ENCODE results near the gene AMMECR1. TPM values are rescaled to one million over a fixed set of nuclear protein-coding genes. Genes with fewer than 3 reads are reported as not detected.

AMMECR1 gene
- total RNA-seq, 1 experiment from 2014 or later = 23.0 TPM

DNA sequence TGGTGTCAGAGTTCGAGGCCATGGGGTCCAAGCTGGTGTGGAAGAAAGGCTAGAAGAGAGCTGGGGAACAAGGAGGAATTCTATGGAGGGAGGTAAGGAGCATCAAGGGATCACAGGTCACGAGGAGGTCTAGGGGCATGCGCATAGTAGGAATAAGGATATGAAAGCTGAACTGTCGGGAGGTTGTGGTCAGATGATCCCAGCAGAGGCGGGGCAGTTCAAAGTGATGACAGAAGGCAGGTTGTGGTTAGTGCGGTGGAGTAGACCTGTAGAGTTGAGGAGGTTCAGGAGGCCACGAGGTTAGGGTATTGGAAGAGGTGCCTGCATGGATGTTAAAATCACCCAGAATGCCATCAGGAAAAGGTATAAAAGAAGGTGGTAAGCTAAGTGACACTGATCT, 158.7 kb downstream of the AMMECR1 start:
- H3K36me3 Mint-ChIP-seq (ENCODE audit: insufficient read depth, unreplicated experiment) = peaks cover 6% of the 10 kb centered on the region
- H3K4me3 Mint-ChIP-seq (ENCODE audit: unreplicated experiment) = no peak overlapping the region
- peaks cover 7% of the 10 kb centered on the region for H3K4me1 Mint-ChIP-seq (ENCODE audit: low read depth, unreplicated experiment)
- BruUV-seq (replicated peaks) = no TSS peak
- H3K27me3 Mint-ChIP-seq (ENCODE audit: insufficient read depth, unreplicated experiment) = no peaks in the 10 kb centered on the region
- no peaks in the 10 kb centered on the region for H3K4me1 ChIP-seq
- ChIA-PET CTCF (interaction anchor here (0.9 to 1.8 kb wide), 2 partner anchors 252 to 254 kb away, joined by 3 to 6 read pairs; no protein-coding TSS in a partner anchor), POLR2A (no interaction called here)
- no peaks in the 10 kb centered on the region for H3K36me3 ChIP-seq (ENCODE audit: control insufficient read depth, insufficient read depth, low read length)
- no peak for DNase-seq
- no peaks in the 10 kb centered on the region for H3K9me3 ChIP-seq
- H3K27me3 ChIP-seq (replicated peaks; ENCODE audit: control insufficient read depth, insufficient read depth, low read length) = no peaks in the 10 kb centered on the region
- TF ChIP-seq, protein P1, sequence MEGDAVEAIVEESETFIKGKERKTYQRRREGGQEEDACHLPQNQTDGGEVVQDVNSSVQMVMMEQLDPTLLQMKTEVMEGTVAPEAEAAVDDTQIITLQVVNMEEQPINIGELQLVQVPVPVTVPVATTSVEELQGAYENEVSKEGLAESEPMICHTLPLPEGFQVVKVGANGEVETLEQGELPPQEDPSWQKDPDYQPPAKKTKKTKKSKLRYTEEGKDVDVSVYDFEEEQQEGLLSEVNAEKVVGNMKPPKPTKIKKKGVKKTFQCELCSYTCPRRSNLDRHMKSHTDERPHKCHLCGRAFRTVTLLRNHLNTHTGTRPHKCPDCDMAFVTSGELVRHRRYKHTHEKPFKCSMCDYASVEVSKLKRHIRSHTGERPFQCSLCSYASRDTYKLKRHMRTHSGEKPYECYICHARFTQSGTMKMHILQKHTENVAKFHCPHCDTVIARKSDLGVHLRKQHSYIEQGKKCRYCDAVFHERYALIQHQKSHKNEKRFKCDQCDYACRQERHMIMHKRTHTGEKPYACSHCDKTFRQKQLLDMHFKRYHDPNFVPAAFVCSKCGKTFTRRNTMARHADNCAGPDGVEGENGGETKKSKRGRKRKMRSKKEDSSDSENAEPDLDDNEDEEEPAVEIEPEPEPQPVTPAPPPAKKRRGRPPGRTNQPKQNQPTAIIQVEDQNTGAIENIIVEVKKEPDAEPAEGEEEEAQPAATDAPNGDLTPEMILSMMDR (IDR thresholded peaks at IDR 0.05; ENCODE audit: insufficient read depth in 1 of 2, low read depth in 1 of 2, low read length in 1 of 2, severe bottlenecking in 1 of 2, unreplicated experiment in 1 of 2) = no peak
- no peaks in the 10 kb centered on the region for H3K9me3 Mint-ChIP-seq (ENCODE audit: unreplicated experiment)
- H3K27ac Mint-ChIP-seq (ENCODE audit: unreplicated experiment) = no peak overlapping the region
- intact Hi-C loops (cut with micrococcal nuclease; ENCODE audit: unreplicated experiment) = no loop called here
- no peak overlapping the region for H3K4me3 ChIP-seq (ENCODE audit: low read depth, low read length)

DNA sequence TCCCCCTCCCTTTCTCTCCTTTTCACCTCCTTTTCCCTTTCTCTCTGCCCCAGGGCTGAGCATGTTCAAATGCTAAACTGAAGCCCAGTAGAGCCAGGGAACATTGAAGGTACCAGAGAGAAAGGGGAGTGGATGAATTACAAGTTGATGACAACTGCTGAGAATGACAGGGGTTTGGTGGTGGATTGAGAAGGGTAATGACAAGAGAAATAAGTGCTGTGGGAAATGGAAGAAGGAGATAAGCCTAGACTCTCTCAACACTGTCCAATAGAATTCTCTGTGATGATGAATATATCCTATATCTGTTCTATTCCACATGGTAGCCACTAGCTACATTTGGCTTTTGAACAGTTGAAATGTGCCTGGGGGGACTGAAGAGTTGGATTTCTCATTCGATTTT, 160.4 kb downstream of the AMMECR1 start:
- Mint-ChIP-seq H3K27ac (ENCODE audit: unreplicated experiment) (no peak overlapping the region), H3K4me1 (ENCODE audit: low read depth, unreplicated experiment) (peaks cover 7% of the 10 kb centered on the region), H3K4me3 (ENCODE audit: unreplicated experiment) (no peak overlapping the region), H3K27me3 (ENCODE audit: insufficient read depth, unreplicated experiment) (no peaks in the 10 kb centered on the region), H3K36me3 (ENCODE audit: insufficient read depth, unreplicated experiment) (peaks cover 12% of the 10 kb centered on the region), H3K9me3 (ENCODE audit: unreplicated experiment) (no peaks in the 10 kb centered on the region)
- Histone ChIP-seq H3K4me1 (no peaks in the 10 kb centered on the region), H3K4me3 (ENCODE audit: low read depth, low read length) (no peak overlapping the region), H3K9me3 (no peaks in the 10 kb centered on the region), H3K27me3 (replicated peaks; ENCODE audit: control insufficient read depth, insufficient read depth, low read length) (no peaks in the 10 kb centered on the region), H3K36me3 (ENCODE audit: control insufficient read depth, insufficient read depth, low read length) (no peaks in the 10 kb centered on the region)
- no peak for DNase-seq
- TF ChIP-seq, protein P1 (IDR thresholded peaks at IDR 0.05; ENCODE audit: insufficient read depth in 1 of 2, low read depth in 1 of 2, low read length in 1 of 2, severe bottlenecking in 1 of 2, unreplicated experiment in 1 of 2) = no peak
- intact Hi-C loops (cut with micrococcal nuclease; ENCODE audit: unreplicated experiment) = no loop called here
- ChIA-PET POLR2A (no interaction called here), CTCF (no interaction called here)
- no TSS peak for BruUV-seq (replicated peaks)

GRCh38 chrX:110156167-110156754, 161.6 kb downstream of the AMMECR1 start:
- Mint-ChIP-seq H3K4me3 (ENCODE audit: unreplicated experiment) (no peak overlapping the region), H3K36me3 (ENCODE audit: insufficient read depth, unreplicated experiment) (peaks cover 12% of the 10 kb centered on the region), H3K4me1 (ENCODE audit: low read depth, unreplicated experiment) (peaks cover 7% of the 10 kb centered on the region), H3K27ac (ENCODE audit: unreplicated experiment) (no peak overlapping the region), H3K27me3 (ENCODE audit: insufficient read depth, unreplicated experiment) (no peaks in the 10 kb centered on the region), H3K9me3 (ENCODE audit: unreplicated experiment) (no peaks in the 10 kb centered on the region)
- TF ChIP-seq, protein P1 (IDR thresholded peaks at IDR 0.05; ENCODE audit: insufficient read depth in 1 of 2, low read depth in 1 of 2, low read length in 1 of 2, severe bottlenecking in 1 of 2, unreplicated experiment in 1 of 2) = peak in 1 of 2 experiments; percentile 43
- DNase-seq = no peak
- no peaks in the 10 kb centered on the region for H3K36me3 ChIP-seq (ENCODE audit: control insufficient read depth, insufficient read depth, low read length)
- no peaks in the 10 kb centered on the region for H3K9me3 ChIP-seq
- H3K27me3 ChIP-seq (replicated peaks; ENCODE audit: control insufficient read depth, insufficient read depth, low read length) = no peaks in the 10 kb centered on the region
- H3K4me1 ChIP-seq = no peaks in the 10 kb centered on the region
- H3K4me3 ChIP-seq (ENCODE audit: low read depth, low read length) = no peak overlapping the region
- BruUV-seq (replicated peaks) = no TSS peak
- CTCF ChIA-PET = no interaction called here
- POLR2A ChIA-PET = no interaction called here
- intact Hi-C loops (cut with micrococcal nuclease; ENCODE audit: unreplicated experiment) = no loop called here
